ENCODE data around the gene B3GALT6.

B3GALT6 gene

DNA sequence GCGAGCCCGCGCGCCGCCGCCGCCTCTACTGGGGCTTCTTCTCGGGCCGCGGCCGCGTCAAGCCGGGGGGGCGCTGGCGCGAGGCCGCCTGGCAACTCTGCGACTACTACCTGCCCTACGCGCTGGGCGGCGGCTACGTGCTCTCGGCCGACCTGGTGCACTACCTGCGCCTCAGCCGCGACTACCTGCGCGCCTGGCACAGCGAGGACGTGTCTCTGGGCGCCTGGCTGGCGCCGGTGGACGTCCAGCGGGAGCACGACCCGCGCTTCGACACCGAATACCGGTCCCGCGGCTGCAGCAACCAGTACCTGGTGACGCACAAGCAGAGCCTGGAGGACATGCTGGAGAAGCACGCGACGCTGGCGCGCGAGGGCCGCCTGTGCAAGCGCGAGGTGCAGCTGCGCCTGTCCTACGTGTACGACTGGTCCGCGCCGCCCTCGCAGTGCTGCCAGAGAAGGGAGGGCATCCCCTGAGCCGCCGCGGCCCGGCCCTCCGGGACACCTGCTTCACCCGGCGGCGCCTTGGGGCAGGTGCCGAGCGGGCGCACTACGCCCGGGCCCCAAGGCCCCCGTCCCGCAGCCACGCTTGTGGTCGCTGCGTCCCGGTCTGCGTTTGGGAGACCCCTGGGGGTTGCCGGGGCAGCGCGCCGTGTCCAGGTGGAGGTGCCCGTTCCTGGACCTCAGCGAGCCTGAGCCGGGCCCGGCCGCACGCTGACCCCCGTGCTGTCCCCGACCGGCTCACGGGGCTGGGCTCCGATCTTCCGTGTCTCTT is 944 bp downstream of the B3GALT6 start:
- no peak for DNase-seq

DNA sequence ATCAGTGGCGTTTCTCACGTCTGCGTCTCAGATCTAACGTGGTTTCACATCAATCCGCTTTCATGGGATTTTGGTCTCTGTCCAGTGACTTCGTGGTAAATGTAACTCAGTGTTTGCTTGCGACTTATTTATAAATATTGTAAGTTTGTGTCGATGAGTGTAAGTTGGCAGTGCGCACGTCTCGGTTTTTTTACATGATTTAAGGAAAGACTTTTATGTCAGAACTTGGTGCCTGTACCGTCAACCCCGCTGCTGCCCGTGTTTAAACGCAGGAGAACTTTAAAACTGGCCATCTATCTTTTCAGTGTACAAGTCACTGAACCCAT is 1.5 kb downstream of the B3GALT6 start:
- no peak for DNase-seq

DNA sequence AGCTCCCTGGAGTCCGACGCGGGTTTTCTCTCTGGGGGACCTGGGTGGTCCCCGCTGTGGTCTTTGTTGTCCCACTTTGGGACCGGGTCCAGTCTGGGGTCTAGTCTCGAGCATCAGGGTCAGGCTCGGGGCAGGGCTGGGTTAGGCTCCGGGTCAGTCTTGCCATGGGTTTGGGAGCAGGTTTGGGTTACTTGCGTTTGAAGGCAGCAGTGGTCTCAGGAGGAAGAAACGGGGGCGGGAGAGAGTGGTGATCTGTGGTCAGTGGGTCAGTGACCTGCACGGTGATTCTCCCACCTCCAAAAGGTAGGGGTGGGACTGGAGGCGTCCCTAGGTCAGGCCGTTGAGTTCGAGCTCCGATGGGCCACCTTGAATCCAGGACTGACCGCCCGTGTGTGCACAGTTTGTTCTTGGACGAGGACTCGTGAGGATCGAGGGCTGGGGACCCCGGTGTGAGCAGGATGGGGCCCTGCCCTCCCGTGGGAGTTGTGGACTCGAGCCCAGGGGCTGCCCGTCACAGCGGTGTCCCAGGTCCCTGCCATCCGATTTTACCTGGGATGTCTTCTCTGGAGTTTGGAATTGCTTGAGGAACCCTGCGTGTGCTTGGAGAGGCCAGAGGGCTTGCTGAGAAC is 2.3 kb downstream of the B3GALT6 start:
- DNase-seq = no peak

DNA sequence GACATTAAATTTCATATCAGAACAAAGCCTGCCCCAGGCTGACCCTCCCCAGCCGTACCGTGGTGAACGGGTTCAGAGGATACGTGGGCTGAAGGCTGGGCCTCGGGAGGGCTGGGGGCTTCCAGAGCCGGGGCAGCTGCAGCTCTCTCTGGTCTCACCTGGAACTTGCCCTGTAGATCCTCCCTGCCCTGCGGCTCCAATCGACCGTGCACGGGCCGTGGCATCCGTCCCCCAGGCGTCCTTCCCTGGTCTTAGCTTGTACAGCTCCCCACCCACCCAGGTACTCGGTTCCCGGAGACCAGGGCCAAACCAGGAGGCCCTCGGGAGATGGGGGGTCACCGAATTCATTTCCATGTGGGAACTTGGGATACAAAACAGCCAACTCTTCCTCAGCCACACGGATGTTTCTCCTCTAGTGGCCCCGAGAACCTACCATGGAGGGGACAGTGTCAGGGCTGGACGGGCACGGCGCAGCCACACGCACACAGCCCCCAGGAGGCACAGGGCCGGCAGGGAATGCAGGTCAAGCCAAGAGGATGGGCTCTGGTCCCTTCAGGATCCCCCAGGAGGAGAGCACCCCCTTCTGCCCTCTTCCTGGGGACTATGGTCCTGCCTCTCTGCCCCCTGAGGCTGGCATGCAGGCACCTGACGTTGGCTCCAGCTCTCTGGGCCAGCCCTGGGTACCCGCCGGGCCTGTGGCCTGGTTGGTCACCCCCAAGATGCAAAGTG is 3.1 kb downstream of the B3GALT6 start:
- no peak for DNase-seq

DNA sequence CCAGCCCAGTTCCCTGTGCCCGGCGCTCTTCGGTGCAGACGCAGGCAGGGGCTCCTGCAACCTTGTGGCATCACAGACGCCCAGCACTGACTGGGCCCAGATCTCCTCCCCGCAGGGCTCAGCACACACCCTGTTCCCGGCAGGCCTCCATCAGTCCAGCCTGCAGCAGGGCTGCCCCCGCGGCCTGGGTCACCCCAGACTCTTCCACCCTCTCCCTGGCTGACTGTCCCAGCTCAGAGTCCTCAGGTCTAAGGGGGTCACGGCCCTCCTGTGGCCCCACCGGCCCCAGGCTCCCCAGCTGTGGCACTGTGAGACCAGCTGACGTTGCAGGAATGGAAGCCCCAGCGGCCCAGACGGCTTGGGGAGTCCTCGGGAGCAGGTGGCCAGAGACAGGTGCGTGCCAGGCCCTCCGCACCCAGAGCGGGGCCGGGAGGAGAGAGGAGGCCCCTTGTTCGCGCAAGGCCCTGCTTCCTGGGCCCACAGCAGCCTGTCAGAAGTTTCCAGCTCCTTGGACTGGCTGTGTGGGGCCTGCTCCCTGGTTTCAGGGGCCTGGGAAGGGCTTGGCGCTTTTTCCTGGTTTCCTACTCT is 4.2 kb downstream of the B3GALT6 start:
- no peak for DNase-seq

DNA sequence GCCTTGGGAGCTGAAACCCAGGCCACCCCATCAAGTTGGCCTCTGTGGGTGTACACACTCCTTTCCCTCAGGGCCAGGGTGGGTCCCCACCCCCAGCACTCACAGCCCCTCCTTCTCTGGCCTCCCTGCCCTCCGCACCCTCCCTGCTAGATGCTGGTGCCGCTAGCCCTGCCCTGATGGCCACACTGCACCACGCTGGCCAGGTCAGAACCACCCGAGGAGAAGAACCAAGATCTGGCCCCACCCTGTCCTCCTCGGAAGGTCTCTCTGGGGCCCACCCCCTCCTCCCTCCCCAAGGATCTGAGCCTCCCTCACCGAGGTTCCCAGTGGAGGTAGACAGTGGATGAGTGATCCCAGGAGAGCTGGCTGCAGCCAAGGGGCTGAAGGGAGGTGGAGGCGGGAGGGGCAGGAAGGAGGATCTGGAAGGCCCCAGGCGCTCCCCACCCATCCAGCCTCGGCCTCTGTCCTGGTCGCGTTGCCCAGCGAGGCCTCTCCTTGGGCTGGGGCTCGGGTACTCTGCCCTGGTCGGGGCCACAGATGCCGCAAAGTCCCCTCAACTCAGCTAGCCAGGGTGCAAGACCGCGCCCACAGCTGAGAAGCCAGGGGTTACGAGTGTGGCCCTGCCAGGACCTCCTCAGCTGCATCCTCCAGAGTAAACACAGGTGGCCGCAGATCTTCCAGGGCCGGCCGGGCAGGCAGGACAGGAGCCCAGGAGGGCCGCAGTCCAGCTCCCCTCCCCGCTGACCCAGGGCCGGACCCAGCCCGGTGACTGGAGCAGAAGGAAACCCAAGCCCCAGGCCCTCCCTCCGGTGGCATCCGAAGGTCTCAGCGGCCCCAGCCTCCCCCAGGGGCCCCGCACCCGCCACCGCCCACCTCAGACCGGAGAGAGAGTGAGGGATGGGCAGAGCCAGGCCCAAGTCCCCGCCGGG is 5.2 kb downstream of the B3GALT6 start:
- no peak for DNase-seq

DNA sequence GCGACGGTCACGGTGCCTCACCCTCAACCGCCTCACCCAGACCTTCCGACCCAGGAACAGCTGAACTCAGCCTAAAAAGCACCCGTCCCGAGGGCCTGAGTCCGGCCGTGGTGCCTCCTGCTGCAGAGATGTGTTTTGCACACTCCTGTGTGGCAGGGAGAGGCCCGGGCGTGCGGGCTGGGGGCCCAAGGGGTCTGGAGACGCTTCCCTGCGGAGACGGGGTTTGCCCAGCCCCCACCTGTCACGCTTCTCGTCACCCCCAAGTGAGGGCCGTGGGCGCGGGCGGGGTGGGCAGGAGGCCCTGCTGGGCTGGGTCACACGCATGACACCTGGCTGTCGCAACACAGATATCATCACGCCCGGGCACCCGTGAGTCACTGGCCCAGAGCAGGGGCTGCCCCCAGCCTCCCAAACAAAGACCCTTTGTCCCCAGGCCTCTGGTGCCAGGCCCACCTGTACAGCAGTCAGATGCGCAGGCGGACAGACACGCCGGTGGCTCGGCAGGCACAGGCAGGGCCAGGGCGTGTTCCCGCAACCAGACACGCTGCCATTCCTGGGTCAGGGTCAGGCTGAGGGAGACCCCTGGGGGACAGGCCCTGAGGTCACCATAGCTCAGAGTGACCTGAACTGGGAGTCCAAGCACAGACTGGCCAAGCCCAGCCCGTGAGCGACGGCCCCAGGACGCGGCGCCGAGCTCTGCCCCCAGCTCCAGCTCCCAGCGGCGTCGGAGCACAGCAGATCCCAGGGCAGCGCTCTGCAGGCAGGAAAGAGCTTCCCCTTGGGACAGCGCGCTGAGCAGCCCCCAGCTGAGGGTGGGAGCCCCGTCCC is 6.1 kb downstream of the B3GALT6 start:
- DNase-seq = no peak

DNA sequence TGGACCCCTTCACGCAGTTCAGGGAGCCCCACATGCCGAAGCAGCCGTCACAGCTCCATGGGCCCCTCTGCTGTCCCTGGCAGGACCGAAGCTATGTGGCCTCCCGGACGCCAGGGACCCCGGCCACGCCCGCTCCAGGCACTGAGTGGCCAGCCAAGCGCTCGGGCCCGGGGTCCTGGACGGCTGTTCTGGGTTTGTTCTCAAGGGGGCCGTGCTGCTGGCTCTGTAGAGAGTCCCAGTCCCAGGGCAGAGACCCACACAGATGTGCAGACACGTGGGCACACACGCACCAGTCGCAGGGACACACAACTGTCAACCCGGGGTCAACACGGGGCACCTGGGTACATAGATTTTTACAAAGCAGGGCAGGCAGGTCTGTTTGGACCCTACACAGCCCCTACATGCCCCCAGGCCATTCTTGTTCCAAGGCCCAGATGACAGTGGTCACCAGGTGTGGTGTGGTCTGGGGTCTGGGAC is 6.7 kb downstream of the B3GALT6 start:
- no peak for DNase-seq

DNA sequence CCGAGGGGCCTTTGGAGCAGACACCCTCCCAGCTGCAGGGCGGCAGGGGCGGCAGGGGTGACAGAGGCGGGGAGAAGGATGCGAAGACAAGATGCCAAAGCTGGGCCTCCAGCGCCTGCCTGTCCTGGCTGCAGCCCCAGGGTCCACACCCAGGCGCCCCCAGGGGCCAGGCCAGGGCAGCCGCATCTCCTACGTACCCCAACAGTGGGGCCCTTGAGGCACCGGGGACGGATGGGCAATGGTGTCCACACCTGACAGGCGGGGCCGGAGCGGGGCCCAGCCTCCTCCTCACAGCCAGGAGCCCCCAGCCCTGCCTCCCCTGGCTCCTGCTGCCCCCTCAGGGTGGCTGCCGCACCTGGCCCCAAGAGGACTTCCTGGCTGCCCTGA is 7.2 kb downstream of the B3GALT6 start:
- DNase-seq = no peak

DNA sequence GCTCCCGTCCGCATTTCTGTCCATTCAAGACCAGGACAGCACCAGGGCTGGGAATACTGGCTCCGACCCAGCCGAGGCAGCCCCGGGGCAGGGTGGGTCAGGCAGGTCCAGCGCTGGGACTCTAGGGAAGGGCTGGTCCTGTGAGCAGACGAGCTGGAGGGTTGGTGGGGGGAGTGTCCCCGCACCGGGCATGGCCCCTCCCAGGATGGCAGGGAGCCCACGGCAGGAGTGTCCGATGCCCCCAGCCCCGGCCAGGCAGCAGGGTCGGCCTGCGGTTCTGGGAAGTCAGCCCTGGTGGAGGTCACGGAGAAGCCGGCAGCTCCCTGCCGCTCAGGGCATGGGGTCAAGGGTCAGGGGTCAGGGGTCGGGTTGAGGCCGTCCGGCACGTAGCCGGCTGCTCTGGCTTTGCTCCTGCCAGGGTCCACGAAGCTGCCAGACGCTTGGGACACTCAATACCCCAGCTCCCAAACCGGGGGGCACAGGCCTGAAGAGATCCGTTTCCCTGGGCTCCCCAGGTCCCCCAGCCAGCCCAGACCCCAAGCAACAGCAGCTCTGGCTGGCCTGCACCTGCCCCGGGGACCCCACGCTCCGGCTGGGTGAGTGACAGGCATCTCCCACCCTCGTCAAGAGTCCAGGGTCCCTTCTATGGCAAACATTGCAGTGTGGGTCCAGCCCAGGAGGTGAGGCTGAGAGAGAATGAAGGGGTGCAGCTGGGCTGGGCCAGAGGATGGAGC is 7.7 kb downstream of the B3GALT6 start:
- no peak for DNase-seq

DNA sequence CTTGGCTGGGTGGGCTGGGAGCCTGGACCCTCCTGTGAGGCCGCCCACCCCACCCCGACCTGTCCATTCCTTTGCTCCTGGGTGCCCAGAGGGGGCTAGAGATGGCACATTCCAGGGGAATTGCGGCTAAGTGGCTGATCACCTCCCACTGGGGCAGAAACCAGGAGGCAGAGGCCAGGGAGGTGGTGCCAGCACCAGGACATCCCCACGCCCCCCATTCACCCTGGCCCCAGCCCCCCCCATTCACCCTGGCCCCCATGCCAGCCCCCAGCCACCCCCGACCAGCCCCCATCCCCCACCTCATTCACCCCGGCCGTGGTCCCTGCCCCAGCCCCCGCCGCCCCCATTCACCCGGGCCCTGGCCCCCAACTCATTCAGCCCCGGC is 8.3 kb downstream of the B3GALT6 start:
- DNase-seq = no peak

DNA sequence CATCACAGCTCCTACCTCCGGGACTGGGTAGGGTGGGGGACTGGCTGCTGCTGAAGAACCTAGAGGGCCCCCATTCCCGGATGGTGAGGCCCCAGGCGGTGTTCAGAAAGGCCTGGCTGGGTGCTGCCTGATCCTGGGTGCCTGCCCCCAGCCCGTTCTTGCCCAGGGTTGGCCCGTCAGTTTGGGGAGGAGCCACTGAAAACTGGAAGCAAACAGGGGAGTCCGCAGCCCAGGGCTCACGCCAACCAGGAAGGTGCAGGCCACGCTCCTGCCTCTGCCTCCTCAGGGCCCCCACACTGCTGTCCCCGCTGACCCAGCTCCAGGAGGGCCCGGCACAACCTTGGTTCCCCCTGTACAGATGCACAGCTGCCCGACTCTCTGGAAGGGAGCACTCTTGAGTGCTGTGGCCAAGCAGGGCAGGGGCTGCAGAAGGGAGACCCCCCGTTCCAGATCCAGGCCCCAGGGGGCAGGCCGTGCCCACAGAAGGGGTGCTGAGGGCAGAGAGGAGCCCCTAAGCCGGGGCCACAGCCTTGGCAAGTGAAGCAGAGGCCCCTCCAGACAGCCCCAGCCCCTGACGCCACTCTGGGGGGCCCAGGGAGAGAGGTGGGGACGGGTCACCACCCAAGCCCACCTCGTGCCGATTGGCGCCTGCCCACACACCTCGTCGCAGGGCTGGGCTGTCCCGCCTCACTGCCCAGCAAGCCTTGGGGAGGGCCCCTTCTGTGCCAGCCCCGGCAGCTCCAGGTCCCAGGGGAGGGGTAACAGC is 9.0 kb downstream of the B3GALT6 start:
- no peak for DNase-seq

DNA sequence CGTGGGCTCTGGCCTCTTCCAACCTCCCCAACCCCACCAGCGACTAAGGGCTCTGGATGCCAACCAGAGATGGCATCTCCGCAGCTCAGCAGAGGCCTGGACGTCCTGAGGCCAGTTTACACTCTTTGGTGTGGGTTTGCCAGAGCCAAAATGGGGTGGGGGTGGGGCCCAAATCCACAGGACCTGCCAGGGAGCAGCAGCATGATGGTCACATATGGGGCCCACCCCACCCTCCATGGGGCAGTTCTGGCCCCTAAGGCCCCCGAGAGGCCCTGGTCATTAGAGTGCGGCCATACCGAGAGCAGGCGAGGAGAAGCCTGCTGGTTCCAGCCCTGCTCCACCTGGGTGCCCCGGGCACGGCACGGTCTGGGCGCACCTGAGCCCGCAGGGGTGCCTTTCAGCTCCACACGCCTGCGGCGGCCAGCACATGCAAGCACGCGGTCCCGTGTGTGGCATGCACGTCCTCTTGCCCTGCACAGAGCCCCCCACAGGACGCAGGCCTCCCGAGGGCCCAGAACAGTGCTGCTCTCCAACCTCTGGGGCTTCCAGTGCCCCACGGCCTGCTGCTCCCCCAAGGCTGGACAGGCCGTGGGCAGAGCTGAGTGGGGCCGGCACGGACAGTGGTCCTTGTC is 9.7 kb downstream of the B3GALT6 start:
- DNase-seq = no peak

DNA sequence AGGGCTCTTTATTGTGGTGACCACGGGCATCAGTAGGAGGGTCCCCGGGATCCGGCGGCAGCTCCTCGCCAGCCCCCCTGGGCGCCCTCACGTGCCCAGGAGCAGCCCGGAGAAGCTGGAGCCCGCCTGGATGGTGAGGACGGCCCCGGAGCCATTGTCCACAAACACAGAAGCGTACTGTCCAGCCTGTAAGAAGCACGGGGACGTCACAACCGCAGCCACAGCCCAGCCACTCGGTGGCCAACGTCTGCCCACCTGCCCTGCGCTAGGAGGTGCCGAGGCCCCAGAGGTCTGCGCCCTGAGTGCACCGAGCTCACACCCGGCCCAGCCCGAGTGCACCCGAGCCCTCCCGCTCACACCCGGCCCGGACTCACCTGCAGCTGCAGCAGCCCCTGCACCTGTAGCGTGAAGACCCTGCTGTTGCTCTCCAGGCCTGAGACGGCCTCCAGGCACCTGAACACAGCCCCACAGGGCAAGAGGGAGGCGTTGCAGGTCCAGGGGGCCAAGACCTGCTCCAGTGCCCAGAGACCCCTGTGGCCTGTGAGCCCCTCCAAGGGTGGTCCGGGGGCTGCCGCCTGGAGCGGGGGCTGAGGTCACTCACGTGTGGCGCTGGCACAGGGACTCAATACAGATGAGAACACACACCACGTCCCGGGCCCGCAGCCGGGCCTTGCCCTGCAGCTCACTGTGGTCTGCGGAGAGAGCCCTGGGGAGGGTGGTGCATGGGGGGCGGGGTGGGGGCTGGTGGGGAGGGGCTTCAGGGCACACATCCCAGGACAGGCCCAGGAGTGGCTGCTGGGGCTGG is 10.6 kb downstream of the B3GALT6 start:
- DNase-seq = no peak

DNA sequence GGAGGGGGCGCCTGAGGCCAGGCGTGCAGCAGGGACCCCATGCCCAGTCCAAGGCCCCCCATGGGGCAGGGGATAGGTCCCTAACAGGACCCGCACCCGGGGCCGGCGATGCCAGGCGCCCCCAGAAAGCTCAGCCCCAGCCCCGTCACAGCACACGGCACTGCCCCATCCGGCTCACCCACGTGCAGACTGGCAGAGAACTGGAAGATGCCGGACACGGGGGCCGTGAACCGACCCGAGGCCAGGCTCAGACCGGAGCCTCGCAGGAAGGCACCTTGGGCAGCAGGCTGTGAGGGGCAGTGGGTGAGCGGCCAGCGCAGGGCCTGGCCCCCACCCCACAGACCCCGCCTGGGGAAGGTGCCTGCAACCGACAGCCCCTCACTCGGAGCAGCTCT is 11.2 kb downstream of the B3GALT6 start:
- DNase-seq = no peak

DNA sequence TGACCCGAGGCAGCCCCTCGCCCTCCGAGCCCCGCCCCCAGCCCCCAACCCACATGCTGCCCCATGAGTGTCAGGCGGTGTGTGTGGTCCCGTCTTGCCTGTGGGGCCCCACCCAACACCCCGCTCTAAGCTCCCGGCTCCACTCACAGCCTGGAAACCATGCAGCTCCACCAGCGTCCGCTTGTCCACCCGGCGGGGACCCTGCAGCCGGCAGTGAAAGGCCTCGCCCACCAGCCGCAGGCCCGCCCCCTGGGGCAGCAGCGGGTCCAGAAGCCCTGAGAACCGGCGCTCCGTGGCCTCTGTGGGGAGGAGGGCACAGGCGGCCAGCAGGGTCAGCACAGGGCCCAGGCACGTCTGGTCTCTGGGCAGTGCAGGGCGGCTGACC is 11.8 kb downstream of the B3GALT6 start:
- no peak for DNase-seq

DNA sequence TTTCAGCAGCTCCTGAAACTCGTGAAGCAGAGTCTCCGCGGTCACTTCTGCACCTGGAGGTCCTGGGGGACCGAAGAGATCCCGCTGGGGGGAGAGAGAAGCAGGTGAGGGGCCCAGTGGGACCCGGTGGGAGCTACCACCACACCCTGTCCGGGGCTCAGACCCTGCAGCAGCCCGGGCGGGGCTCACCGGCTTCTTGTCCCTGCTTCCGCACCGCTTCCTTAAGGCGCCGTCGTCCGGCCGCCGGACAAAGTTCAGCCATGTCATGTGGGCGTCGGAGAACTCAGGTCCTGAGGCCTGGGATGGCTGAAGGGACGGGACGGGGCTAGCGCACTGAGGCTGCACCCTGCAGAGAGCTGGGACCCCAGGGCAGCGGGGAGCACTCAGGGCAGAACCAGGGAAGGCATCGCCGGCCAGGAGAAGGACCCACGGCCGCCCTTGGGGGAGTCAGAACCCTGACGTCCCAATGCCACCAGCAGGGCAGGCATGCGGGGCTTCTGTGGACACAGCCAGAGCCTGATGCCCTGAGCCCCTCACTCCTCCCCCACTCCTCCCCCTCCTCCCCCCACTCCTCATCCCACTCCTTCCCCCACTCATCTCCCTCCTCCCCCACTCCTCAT is 12.3 kb downstream of the B3GALT6 start:
- DNase-seq = no peak

DNA sequence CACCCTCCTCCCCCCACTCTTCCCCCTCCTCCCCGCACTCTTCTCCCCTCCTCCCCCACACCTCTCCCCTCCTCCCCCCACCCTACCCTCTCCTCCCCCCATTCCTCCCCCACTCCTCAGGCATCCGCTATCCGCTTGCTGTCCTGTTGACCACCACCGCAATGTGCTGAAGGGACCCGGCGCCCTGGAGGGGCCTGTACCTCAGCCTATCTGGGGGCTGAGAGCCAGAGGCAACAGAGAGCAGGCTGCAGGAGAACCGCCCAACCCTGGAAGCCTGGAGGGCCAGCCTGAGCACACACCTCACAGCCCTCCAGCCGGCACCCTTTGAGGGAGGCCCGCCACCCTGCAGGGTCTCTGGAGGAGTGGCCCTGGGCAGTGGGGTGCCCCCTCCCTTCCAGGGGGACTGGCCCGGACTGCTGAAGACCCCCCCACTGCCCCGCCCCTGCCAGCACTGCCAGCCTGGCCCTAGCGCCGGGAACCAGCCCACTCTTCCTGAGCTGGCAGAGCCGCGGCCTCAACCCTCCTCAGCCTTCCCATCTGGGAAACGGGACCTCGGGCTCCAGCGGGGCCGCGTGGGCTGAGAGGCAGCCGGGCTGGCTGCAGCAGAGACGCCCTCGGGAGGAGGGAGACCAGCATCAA is 13.3 kb downstream of the B3GALT6 start:
- DNase-seq = no peak
